ENCODE data around the gene CASZ1.

The CASZ1 gene

DNA sequence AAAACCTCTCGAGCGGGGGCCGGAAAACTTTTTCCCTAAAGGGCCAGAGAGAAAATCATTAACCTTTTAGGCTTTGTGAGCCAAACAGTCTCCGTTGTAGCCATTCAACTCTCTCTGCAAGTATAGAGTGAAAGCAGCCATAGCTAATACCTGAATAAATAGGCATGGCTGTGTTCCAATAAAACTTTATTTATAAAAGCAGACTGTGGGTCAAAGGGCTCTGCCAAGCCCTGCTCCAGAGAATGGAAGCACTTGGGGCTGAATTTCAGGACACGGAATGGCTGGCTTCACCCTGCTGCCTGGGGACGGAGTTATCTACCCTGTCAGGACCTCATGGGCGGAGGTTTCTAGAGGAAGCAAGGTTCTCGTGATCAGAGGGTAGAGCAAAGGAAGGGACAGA is 92.7 kb downstream of the CASZ1 start:
- DNase-seq: no peak

DNA sequence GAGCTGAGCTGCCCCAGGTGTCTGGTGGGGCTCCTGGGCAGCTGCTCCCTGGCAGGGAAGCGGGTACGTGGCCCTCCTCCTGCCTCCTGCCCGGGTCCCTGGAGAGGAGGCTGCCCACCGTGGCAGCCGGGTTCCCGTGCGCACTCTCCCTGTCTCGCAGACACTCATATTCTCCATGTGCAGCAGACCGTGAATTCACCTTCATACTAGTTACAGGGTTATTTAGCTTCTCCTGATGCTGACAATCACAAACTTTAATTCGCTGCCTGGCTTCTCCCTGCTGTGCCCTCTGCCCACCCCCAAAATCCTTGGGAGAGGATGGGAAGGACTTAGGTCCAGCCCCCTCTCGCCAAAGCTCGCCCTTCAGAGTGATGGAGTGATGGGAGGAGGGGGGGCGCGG is 95.3 kb downstream of the CASZ1 start:
- DNase-seq: no peak

DNA sequence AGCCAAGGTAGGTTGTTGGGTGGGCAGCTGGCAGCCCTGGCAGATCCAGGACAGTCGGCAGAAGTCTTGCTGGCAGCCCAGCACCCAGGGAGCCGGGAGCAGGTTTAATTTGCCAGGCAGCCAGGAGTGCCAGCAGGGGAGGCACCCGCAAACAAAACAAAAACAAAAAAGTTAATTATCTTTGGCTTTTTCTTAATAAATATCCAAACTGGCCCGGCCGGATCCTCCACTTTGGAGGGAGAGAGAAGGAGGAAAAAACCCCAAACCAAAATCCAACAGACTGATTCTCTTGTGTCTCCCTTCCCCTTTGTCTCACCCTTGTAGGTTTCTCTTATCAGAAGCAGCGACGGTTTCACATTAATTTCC is 97.0 kb downstream of the CASZ1 start:
- DNase-seq: no peak

DNA sequence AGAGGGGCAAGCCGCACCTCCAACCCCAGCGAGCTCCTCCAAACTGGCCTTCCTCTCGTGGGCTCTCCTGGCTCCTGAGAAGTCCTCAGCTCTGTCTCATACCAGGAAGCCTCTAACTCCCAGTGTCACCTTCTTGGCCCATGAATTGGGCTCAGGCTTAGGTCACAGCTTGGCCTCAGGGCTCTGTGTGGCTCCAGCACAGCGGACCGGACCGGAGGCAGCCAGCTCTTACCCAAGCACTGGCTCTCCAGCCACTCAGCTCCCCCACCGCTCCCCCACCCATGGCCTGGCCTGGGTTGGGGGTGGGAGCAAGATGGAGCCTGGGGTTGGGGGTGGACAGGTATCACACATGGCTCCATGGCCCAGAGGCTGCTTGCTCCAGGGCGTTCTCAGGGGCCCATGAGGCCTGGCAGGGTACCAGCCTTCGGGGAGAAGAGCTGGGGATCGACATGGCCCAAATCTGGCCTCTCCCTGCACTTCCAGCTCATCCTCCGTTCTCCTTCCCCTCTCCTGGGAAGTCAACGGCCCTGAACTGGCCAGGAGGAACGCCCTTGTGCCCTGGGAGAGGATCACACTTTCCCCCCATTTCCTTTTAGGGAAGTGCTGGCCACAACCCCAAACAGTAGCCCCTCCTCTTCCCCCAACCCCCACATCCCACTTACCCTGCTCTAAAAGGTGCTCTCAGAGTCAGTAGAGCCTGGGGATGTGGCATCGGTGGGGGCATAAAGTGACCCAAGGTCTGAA is 97.5 kb downstream of the CASZ1 start:
- DNase-seq: no peak

DNA sequence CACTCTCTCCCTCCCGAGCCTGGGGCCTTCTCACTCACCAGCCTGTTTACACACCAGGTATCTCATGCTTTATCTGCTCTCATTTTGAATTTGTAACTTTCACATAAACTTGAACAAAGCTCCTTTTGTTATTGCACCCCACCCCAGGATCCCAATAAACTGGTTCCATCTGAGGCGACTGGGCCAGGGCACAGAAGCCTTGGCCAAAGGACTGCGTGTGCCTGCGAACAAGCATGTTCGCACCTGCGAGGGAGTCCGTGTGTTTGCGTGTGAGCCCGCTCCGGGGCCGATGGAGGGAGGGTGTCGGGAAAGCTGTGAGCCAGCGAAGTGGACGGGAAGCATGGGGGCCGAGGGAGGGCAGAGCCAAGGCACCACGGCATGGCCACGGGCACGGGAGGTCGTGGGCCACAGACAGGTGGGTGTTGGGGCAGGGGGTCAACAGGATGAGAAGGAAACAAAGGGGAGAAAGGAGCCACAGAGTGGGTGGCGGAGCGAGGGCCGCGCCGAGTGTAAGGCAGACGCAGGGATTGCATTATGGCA is 98.8 kb downstream of the CASZ1 start:
- no peak for DNase-seq

DNA sequence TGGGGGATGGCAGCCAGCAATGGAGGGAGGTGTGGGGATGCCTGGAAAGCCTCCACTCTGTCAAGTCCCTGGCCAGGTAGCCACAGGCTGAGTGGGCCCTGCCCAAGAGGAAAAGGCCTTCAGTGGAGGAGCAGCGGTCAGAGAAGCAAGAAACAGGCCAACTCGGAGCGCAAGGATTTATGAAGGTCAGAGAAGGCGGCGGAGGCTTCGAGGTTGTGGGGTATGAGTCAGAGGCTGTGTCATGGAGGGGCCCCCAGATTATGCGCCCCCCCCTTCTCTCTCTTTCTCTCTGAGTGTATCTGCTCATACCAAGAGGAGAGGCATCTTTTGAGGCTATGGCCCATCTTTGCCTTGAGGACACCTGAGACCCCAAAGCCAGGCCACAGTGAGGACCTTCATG is 99.5 kb downstream of the CASZ1 start:
- no peak for DNase-seq

DNA sequence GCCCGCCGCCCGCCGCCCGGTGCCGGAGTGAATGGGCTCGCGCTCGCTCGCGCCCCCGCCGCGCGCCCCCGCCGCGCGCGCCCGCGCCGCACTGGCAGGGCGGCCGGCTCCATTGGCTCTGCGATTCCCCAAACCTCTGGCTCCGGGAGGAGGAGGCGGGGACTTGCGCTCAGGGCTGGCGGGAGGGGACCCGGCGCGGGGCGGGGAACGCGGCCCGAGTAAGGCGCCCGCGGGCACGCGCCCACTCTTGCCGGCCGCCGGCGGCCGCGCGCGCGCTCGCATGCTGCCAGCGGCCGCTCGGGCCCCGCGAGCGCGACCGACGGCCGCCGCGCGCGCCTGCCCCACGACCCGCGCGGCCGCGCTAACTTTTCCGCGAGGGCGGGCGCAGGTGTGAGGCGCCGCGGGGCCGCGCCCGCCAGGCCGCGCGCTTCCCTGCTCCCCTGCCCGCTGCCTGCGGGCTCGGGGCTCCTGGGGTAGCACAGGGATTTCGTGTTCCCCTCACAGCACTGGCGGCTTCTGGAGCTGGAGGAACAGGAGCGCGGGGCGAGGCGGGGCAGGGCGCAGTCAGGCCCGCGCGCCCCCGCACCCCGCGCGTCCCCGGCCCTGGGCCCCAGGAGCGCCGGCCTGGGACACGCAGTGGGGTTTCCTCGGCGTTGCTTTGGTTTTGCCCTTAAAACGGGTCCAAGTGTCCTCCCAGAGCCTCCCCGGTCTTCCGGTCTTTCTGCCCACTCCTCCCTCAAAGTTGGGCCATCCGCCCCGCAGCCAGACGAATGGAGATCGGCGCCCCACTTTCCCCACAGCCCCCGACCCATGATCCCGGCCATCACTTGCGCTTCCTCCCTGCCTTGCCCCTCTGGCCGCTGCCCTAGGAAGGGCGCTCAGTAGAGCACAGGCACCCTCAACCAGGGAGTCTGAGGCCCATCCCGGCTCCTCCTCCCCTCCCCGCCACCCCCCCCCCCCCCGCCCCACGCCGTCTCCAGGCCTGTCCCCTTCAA is 101.5 kb downstream of the CASZ1 start:
- peak; percentile 89 for DNase-seq

DNA sequence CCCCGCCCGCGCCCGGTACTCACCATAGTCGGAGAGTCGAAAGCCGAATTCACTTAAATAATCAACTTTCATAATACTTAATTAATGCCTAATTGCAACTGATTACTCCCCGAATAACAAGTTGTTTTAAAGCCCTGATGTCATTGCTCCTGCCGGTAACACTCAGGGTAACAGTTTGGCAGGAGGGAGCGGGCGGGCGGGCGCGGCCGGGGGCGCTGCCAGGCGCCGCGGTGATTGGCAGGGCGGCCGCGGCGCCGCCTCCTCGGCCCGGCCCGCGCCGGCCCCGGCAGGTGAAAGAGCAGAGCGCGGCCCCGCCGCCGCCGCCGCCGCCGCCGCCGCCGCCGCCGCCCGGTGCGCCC is 102.2 kb downstream of the CASZ1 start:
- DNase-seq: peak; percentile 77

DNA sequence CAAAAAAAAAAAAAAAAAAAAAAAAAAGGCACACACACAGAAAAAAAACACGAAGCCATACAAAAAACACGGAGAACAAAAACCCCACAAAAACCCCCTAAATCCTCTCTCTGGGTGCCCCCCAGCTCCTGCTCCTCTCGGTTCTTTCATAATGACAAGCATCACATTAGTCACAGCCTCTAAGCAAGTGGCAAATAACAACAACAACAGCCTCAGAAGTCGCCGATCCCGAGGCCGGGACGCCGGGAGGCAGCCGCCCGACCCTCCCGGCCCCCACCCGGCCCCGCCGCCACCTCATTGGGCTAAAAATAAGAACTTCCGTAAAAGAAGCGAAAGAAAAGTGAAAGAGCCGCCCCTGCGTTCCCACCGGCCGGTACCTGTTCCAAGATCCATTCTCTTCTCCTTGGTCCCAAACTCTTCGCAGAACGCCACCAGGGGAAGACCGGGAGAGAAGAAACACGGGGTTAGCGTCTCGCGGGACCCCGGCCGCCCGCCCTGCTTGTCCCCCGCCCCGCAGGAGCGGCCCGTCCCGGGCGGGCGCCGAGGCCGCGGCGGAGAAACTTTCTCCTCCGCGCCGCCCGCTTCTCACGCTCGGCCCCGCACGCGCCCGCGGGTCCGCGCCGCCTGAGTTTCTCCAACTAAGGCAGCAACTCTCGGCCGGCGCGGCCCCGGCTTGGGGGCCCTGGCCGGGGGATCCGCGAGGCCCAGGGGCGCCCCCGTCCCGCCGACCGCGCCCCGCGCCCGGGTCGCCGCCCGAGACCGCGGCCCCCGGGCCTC is 102.8 kb downstream of the CASZ1 start:
- DNase-seq: peak; percentile 81

DNA sequence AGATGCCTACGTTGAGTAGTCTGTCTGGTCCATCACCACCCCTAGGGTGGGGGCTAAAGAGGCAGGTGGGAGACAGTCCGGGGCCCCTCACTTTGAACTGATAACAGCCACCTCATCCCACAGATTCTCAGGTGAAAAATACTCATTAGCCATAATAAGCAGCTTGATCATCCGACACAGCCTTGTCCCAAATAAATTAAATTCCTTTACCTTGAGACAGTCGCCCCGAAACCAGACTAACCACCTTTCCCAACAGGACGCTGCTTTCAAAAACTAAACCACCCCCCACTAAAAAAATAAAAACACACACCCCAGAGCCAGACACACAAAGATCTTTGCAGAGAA is 103.3 kb downstream of the CASZ1 start:
- no peak for DNase-seq

DNA sequence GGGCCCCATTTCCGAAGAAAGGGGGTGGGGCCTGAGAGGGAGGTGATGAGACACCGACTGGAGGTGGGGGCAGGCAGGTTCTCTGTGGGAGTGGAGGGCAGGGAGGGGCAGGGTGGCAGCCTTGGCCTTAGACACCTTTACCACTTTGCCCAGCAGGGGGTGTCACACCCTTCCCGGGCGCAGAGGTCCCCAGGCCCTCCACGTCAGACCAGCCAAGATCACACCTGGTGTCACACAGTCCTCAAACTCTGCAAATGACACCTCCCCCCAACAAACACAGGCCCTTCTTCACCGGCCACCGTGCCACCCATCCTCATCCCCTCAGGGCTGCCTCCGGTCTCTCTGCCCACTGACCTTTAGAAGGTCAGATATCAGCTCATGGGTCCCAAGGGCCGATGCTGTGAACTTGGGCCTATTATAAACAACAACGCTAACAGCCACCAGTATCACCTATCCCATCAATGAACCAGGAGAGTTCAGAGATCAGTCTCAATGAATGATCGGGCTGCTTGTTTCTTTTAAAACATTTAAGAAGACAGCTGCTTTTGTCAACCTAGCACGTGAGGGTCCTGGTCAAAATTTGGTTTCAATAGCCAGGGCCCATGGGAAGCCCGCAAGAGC is 103.9 kb downstream of the CASZ1 start:
- DNase-seq: peak; percentile 81

DNA sequence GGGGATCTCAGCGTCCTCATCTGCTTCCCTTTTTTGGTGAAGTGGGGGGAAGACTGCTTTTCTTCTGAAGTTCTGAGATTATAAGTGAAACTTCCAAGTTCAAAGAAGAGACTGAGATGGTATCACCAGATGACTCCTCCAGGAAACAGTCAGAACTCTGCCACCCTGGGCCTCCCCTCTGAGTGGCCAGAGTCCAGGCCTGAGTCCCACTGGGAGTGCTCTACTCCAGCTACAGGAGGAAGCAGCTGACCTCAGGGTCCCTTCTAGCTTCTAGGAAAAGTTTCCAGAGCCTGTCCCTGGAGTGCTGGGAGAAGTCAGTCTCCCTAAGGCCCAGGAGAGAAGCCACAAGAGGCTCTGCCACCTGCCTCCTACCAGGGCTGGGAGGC is 104.7 kb downstream of the CASZ1 start:
- DNase-seq: no peak

DNA sequence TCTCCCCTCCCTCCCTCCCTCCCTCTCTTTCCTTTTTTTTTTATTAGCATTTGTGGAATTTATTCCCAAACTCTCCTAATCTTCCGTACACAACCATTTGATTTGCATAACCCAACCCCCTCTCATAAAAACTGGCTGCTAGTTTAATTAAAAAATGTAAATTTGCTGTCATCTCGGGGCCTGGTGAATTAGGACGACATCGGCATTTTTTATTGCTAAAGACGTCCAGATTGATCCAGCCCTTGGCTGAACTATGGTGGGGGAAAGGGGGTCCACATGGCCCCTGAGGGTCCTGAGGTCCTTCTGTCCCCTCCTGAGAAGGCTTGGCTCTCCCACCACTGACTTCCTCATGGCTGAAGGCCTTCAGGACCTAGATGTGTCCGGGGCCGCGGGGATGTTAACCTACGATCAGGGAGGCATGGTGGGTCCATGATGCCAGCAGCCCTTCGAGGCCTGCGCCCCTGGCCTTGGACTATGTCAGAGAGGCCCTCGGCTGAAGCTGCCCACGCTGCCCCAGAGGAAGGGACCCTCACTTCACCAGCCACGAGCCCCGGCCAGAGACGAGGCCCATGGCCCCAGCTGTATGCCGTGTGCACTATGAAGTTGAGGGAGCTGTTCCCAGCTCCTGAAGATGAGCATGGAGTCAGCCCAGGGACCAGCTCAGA is 105.2 kb downstream of the CASZ1 start:
- DNase-seq: no peak

DNA sequence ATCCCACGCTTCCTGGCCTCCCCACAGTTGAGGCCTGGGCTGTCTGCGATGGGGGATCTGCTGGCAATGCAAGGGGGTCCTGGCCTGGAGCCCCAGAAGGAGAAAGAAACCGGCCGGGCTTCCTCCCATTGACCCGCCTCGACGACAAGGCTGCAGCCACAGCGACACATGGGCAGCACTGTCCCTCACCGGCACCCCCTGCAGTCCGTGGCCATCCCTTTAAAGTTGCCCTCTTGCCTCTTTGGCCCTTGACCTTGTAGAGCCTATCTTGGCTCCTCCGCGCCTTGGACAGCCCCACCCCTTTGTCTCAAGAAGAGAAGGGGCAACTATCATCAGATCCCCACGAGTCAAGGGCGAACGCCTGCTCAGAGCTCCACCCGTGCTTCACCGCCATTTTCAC is 106.0 kb downstream of the CASZ1 start:
- no peak for DNase-seq

DNA sequence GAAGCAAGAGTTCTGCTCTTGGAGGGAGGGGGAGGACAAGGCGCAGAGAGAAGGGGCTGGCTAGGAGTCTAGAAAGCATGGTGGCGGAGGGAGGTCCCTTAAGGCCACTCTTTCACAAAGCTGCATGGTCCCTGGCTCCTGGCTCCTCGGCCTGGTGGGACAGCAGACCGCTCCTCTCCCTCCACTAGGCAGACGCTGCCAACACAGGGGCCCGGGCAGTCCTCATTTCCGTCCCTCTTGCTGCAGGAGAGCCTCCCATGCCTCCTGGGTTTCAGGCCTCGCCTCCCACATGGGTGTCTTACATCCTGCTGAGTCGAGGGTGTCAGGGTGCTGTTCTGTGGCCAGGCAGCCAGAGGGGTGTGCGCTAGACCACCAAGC is 108.0 kb downstream of the CASZ1 start:
- no peak for DNase-seq

DNA sequence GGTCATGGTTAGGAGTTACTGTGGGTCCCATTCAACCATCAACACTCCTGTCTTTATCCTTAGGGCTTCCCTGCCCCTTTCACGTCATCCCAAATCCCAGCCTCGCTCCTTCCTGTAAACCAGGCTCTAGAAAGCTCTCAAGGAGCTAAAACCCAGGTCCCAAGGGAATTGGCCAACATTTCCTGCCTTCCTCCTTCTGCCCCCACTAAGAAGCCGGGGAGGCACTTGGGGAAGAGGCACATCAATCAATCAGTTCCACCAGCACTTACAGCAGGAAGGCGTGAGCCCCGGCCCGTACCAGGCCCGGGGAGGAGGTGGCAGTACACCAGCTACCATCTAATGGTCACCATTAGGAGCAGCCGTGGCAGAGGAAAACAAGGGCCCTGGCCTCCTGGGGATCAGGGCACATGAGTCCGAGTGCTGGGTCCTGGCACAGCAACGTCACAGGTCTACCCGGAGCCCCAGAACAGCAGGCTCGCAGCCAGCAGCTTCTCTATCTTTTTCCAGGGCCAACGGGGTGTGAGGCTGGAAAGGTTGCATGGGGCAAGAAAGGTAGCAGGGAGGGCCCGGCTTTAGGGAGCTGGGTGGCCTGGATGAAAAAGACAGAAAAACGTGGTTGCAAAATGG is 108.6 kb downstream of the CASZ1 start:
- no peak for DNase-seq

DNA sequence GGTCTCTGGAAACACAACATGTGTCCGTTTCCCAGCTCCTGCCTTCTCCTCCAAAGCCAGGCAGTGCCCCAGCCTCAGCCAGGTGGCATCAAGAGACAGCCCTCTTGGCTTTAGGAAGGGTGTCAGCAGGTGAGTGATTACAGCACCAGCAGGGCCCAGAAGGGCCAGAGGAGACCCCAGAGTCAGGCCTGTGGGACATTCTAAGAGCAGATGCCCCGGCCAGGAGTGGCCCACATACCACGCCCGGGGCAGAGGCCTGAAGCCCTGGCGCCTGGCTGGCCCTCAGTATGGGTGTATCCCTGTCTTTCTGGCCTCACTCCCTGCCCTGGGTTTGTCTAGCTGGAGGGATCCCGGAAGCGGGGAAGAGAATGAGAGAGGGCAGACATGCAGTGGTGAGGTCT is 109.2 kb downstream of the CASZ1 start:
- DNase-seq: no peak

DNA sequence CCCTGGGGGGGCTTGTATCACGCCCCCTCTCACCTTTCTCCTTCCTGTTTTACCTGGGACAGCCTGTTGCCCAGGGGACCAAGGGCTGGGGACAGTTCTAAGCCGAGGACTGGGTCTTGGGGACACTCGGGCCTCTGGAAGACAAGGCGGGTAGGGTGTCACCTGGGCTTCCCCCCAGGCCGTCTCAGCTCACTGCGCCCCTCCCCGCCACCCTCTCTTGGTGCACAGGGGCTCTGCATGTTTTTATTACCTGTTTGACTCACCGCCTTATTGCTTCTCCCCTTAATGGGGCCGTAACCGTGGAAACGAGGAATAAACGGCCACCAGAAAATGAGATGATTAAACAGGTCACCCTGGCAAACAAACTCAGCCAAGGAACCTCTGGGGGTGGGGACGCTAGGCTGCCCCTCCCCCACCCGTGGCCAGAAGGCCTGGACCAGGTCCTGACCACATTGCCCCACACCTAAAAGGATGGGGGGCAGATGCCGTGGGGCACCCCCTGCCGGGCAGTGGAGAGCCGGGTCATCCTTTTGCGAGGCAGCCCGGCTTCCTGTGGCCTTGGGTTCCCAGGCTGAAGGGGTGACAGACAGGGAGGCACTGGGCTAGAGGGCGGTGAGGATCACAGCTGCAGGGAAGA is 109.9 kb downstream of the CASZ1 start:
- no peak for DNase-seq

DNA sequence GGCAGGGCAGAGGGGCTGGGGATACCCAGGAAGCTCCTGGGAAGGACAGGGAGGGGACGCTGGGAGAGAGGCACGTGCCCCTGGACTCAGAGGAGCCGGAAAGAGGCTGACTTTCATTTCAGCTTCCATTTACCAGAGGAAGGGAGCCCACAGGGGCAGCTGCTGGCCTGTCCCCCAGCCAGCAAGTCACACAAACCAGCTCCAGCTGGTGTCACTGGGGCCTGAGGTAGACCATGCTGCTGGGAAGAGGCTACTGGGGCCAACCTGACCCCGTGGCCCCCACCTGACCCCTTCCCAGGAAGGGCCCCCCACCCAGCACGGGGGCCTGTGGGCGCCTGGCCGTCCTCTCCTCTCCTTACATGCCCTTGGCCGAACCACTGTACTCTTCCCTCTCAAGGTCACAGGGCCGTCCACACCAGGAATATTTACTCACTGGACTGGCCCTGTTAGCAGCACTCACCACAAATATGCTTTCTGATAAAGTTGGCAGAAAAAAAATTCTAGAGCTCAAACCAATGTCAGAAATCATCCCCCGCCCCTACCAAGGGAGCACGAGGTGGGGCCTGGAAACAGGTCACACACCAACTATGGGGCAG is 110.5 kb downstream of the CASZ1 start:
- DNase-seq: no peak

DNA sequence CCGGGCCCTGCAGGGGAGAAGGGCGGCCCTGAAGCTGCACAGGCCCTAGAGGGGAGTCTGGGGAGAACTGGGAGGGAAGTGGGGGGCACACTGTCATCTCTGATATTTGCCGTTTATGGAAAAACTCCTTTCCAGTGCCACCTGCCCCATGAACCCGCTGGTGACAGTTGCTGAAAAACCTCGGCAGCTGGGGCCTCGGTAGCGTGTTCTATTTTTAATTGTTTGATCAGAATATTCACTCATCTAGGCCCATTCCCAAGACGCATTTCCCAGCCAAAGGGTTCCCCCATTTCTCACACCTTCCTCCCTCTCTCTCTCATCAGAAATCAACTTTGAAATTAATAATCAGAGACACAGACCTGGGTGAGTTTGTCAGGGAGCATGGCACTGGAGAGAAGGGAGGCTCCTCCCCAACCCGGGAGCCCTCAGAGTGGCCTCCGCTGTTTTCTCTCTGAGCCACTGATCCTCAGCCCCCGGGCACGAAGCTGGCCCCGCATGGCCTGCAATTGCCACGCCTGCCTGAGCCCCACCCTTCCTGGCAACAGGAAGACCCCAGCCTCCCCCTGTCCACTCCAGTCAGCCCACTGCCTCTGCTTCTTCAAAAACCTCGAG is 111.1 kb downstream of the CASZ1 start:
- DNase-seq: no peak

DNA sequence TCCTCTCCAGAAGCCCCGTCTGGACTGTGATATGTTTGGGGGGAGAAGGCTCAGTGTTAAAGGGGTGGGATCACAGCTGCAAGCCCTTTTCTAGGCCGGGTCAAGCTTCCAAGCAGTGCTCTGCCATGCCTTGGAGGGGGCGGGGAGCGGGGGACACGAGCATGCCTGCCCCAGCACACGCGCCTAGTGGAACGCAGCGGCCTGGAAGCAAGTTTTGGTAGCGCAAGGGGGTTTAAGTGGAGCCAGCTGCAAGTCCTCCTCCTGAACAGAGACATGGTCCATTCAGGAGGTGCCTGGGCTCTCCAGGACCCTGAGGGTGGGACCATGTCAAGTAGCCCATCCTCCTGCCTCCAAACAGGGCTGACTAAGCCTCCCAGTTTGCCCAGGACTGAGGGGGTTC is 112.2 kb downstream of the CASZ1 start:
- no peak for DNase-seq
